ENCODE results near the gene PIK3R5. TPM values are rescaled to one million over a fixed set of nuclear protein-coding genes. Genes with fewer than 3 reads are reported as not detected.

Gene PIK3R5
- total RNA-seq, 2 experiments from 2014 or later: 15.9 to 18.1 TPM

DNA sequence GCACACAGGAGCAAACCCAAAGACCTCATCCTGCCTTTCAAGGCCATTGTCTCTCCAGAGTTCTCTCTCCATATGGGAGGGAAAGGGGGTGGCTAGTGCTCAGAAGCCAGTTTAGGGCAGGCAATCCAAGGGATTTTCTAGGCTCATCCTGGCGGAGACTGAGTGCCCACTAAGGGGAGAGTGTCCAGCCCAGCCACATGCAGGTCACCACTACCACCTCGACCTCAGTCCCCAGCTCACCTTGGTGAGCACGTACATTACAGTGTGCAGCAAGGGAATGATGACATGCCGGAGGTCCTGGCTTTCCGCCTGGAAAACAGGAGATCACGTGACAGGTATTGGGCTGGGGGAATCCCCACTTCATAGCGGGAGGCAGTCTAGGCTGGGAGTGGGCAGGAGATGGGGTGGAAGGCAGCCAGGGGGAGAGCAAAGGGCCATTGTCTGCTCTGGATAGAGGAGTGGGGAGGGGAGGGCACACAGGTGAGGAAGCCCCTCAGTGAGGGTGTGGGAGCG is 127.9 kb downstream of the PIK3R5 start:
- H3K27ac Mint-ChIP-seq: no peak overlapping the region
- no peaks in the 10 kb centered on the region for H3K36me3 Mint-ChIP-seq (ENCODE audit: low read depth)
- CTCF ChIA-PET: no interaction called here
- H3K27me3 Mint-ChIP-seq (ENCODE audit: low read depth): no peaks in the 10 kb centered on the region
- intact Hi-C loops (cut with micrococcal nuclease): no loop called here
- no peak overlapping the region for H3K4me3 Mint-ChIP-seq
- H3K4me1 Mint-ChIP-seq (ENCODE audit: low read depth): no peaks in the 10 kb centered on the region
- no peak for DNase-seq
- no peaks in the 10 kb centered on the region for H3K9me3 Mint-ChIP-seq

GRCh38 chr17:8836821-8837562 is 128.5 kb downstream of the PIK3R5 start:
- CTCF ChIA-PET: interaction anchor here (0.6 kb wide), 1 partner anchor 51 kb away, joined by 3 read pairs; no protein-coding TSS in a partner anchor
- Mint-ChIP-seq H3K4me1 (ENCODE audit: low read depth) (no peaks in the 10 kb centered on the region), H3K9me3 (no peaks in the 10 kb centered on the region), H3K4me3 (no peak overlapping the region), H3K36me3 (ENCODE audit: low read depth) (no peaks in the 10 kb centered on the region), H3K27ac (no peak overlapping the region), H3K27me3 (ENCODE audit: low read depth) (no peaks in the 10 kb centered on the region)
- DNase-seq: no peak
- intact Hi-C loops (cut with micrococcal nuclease): no loop called here

DNA sequence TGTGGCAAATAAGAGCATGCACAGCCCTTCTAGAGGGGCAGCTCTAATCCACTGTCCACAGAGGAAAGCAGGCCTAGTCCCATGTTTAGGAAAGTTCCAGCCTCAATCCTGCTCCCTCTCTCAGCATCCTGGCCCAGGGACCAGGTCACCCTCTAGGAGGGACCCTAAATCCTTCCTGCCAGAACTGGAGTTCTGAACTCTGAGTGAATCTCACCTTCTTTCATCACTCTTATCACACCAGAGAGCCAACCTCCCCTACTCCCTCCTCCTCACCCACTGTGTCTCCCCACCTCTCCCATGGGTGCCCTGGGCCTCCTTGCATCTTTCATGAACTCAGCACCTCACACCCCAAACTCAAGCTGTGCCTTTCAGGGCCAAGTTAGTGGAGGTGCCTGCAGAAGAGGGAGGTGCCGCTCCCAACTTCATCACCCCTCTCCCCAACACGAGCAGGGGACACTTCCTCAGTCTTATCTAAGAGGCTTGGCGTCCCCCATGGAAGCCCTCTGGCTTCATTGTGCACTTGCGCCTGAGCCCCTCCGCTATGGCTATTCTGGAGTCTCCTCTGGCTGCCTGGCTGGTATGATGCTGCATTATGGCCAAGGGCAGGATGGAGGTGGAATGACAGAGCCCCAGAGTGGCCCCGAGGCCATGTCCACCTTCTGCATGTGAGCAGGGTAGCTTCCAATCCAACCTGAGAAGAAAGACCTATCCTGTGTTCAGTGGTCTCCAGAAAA is 129.7 kb downstream of the PIK3R5 start:
- H3K27me3 Mint-ChIP-seq (ENCODE audit: low read depth): no peaks in the 10 kb centered on the region
- intact Hi-C loops (cut with micrococcal nuclease): no loop called here
- H3K27ac Mint-ChIP-seq: no peak overlapping the region
- no peaks in the 10 kb centered on the region for H3K4me1 Mint-ChIP-seq (ENCODE audit: low read depth)
- no peaks in the 10 kb centered on the region for H3K9me3 Mint-ChIP-seq
- H3K4me3 Mint-ChIP-seq: no peak overlapping the region
- H3K36me3 Mint-ChIP-seq (ENCODE audit: low read depth): no peaks in the 10 kb centered on the region
- no peak for DNase-seq
- CTCF ChIA-PET: interaction anchor here (0.6 kb wide), 1 partner anchor 50 kb away, joined by 3 read pairs; no protein-coding TSS in a partner anchor

DNA sequence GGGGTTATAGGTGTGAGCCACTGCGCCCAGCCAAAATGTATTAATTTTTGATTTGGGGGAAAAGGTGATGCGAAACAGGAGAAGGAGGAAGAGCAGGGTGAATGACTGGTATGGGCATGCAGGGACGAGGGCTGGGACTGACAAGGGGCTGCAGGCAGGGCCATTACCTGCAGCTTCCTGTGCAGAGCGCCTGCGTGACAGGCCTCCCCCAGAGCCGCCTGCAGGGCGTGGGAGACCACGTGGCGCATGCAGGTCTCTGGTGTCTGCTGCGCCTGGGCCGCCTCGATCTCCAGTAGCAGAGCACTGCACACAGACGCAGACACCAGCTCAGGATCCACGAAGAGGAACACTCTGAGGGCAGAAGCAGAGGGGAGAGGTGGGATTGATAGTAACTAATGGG is 130.4 kb downstream of the PIK3R5 start:
- no peak for DNase-seq
- CTCF ChIA-PET: no interaction called here
- no peak overlapping the region for H3K4me3 Mint-ChIP-seq
- no peaks in the 10 kb centered on the region for H3K36me3 Mint-ChIP-seq (ENCODE audit: low read depth)
- H3K27ac Mint-ChIP-seq: no peak overlapping the region
- intact Hi-C loops (cut with micrococcal nuclease): no loop called here
- no peaks in the 10 kb centered on the region for H3K9me3 Mint-ChIP-seq
- H3K4me1 Mint-ChIP-seq (ENCODE audit: low read depth): no peaks in the 10 kb centered on the region
- H3K27me3 Mint-ChIP-seq (ENCODE audit: low read depth): no peaks in the 10 kb centered on the region

- no peaks in the 10 kb centered on the region for H3K9me3 Mint-ChIP-seq
- H3K27ac Mint-ChIP-seq: no peak overlapping the region
- H3K27me3 Mint-ChIP-seq (ENCODE audit: low read depth): no peaks in the 10 kb centered on the region
- H3K36me3 Mint-ChIP-seq (ENCODE audit: low read depth): no peaks in the 10 kb centered on the region
- CTCF ChIA-PET: interaction anchor here (0.6 to 0.7 kb wide), 2 partner anchors 12 to 54 kb away, joined by 3 to 4 read pairs; no protein-coding TSS in a partner anchor
- no peaks in the 10 kb centered on the region for H3K4me1 Mint-ChIP-seq (ENCODE audit: low read depth)
- peak; percentile 25 for DNase-seq
- intact Hi-C loops (cut with micrococcal nuclease): no loop called here
- no peak overlapping the region for H3K4me3 Mint-ChIP-seq
Measured at GRCh38 chr17:8832711-8833352, 132.7 kb downstream of the PIK3R5 start.

DNA sequence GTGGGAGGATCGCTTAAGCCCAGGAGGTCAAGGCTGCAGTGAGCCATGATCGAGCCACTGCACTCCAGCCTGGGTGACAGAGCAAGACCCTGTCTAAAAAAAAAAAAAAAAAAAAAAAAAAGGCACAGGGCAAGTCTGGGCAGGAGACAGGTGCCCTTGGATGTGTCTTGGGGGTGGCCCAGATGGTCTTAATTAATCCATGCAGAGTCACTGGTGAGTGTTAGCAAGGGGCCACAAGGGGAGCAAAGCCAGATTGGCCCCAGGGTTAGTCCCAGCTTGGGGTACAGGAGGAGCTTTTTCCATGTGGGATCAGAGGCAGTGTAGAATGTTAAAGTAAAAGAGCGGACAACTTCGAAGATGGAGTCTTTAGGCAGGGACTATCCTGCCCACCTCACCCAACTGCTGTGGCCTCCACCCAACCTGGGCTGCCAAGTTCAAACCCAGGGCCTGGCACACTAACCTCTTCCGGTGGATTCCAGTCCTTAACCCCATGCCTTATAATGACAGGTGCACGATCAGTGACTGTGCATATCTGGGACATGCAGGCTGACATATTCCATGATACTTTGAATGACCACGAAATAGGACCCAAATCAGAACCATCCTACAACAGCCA is 134.2 kb downstream of the PIK3R5 start:
- DNase-seq: no peak
- Mint-ChIP-seq H3K27ac (no peak overlapping the region), H3K4me3 (no peak overlapping the region), H3K27me3 (ENCODE audit: low read depth) (no peaks in the 10 kb centered on the region), H3K9me3 (no peaks in the 10 kb centered on the region), H3K36me3 (ENCODE audit: low read depth) (no peaks in the 10 kb centered on the region), H3K4me1 (ENCODE audit: low read depth) (no peaks in the 10 kb centered on the region)
- intact Hi-C loops (cut with micrococcal nuclease): no loop called here
- CTCF ChIA-PET: interaction anchor here (0.6 kb wide), 1 partner anchor 263 kb away, joined by 3 read pairs; no protein-coding TSS in a partner anchor

DNA sequence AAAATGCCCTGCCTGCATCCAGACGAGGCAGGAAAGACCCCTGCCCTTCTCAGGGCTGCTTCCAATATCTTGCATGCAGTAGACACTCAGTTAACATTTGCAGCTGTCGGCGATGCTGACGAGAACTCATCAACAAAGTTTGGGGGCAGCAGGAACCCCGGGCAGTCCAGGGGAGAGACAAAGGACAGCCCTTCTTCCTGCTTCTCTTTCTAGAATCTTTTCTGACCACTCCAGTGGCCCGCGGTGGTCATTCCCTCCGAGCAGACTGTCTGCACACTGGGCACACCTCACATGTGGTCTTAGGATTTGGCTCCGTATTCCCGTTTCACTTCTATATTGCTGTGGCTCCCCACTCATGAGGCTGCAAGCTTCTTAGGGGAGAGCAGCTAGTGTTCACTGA is 135.4 kb downstream of the PIK3R5 start:
- intact Hi-C loops (cut with micrococcal nuclease): no loop called here
- Mint-ChIP-seq H3K27ac (no peak overlapping the region), H3K9me3 (no peaks in the 10 kb centered on the region), H3K36me3 (ENCODE audit: low read depth) (no peaks in the 10 kb centered on the region), H3K4me1 (ENCODE audit: low read depth) (no peaks in the 10 kb centered on the region), H3K27me3 (ENCODE audit: low read depth) (no peaks in the 10 kb centered on the region), H3K4me3 (no peak overlapping the region)
- DNase-seq: no peak
- CTCF ChIA-PET: interaction anchor here (1.1 kb wide), 1 partner anchor 45 kb away, joined by 3 read pairs; no protein-coding TSS in a partner anchor

DNA sequence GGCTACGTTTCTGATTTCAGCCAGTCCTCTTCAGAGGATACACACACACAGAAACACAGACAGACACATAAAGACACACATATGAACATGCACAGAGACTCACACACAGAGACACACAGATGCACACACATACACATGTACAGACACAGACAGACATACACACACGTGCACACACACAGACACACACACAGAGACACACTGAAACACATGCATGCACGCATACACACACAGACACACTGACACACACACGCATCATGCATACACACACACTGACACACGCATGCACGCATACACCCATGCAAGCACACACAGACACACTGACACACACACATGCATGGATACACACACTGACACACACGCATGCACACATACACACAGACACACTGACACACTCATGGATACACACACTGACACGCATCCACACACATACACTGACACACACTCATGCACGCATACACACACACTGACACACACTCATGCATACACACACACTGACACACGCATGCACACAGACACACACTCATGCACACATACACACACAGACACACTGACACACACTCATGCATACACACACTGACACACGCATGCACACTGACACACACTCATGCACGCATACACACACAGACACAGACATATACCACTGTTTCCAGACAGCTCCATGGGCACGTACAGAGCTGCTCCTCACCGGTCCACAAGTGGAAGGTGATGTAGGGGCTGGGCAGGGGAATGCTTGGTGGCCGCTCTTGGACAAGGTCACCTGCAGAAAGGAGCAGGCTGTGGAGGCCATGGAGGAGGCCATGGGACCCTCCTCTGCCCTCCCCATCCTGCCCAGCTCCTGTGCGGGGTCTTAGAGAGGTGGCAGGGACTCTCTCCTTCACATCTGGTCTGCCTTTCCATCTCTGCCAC is 136.2 kb downstream of the PIK3R5 start:
- DNase-seq: no peak
- H3K27ac Mint-ChIP-seq: no peak overlapping the region
- CTCF ChIA-PET: interaction anchor here (0.6 kb wide), 1 partner anchor 712 kb away, joined by 3 read pairs; no protein-coding TSS in a partner anchor
- H3K4me1 Mint-ChIP-seq (ENCODE audit: low read depth): no peaks in the 10 kb centered on the region
- H3K27me3 Mint-ChIP-seq (ENCODE audit: low read depth): no peaks in the 10 kb centered on the region
- peaks cover 2% of the 10 kb centered on the region for H3K9me3 Mint-ChIP-seq
- H3K36me3 Mint-ChIP-seq (ENCODE audit: low read depth): no peaks in the 10 kb centered on the region
- intact Hi-C loops (cut with micrococcal nuclease): no loop called here
- H3K4me3 Mint-ChIP-seq: no peak overlapping the region

Other genes starting within 250 kb of the PIK3R5 start
- gene CCDC42, start 220.9 kb downstream of the PIK3R5 start, total RNA-seq: not detected
- not detected for gene SPDYE4, start 207.2 kb downstream of the PIK3R5 start, total RNA-seq
- not detected for gene MFSD6L, start 166.3 kb downstream of the PIK3R5 start, total RNA-seq
- gene PIK3R6, start 98.0 kb downstream of the PIK3R5 start, total RNA-seq: under 1 TPM; 0.12 to 0.22 TPM
- under 1 TPM; 0.31 to 0.47 TPM for gene NTN1, start 55.8 kb upstream of the PIK3R5 start, total RNA-seq